GM18511 (cell line): ENCODE measurements around the gene CMC2.

ENCODE experiments used
- ATAC-seq: cut with Tn5 transposase; IDR thresholded peaks from one replicate; pipeline ENCODE4 v1.9.1; 2021; ENCODE audit warnings: mild to moderate bottlenecking, moderate library complexity; ENCODE audit not compliant: unreplicated experiment

The CMC2 gene

DNA sequence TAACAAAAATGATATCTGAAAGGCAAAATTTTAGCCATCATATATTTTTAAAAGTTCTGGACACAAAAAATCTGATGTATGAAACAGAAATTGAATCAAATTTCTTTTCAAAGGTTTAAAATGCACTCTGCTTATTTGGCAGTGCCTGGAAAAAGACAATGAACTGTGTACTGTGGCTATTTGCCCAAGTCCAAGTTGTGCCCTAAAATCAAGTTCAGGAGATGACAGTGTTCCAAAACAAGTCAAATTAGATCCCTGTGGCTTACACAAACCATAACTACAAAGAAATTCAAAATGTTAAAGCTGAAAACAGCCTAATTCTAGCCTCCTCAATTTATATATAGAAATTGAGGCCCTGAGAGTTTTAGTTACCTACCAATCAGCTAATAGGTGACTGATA lies 25.6 kb downstream of the CMC2 start:
- no peak for ATAC-seq

GRCh38 chr16:80976946-80977345 lies 29.7 kb downstream of the CMC2 start:
- no peak for ATAC-seq

GRCh38 chr16:80974649-80975376 lies 31.9 kb downstream of the CMC2 start:
- no peak for ATAC-seq

- ATAC-seq: no peak
Observed at GRCh38 chr16:80973991-80974390, 32.7 kb downstream of the CMC2 start.

DNA sequence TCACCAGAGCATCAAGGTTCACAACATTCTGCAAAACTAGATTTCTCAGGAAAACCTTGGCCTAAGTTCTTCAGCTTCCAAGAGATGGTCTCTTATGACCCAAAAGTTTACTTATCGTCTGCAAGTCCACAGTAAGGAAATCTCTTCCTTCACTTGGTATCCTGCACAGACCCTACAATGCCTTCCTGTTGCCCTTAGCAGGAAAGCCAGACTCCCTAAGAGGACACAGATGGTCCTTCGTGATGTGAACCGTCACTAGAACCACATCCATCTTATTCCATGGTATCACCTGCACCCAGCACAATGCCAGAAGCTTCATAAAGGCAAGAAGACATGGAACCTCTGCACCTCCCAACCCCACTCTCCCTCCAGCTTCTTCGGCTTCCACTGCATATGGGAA lies 34.1 kb downstream of the CMC2 start:
- ATAC-seq: no peak

- peak; percentile 84 for ATAC-seq
Observed at GRCh38 chr16:80971819-80972218, 34.9 kb downstream of the CMC2 start.

- no peak for ATAC-seq
Observed at GRCh38 chr16:80969114-80969484, 37.6 kb downstream of the CMC2 start.

GRCh38 chr16:80968386-80969113 lies 38.1 kb downstream of the CMC2 start:
- ATAC-seq: no peak

DNA sequence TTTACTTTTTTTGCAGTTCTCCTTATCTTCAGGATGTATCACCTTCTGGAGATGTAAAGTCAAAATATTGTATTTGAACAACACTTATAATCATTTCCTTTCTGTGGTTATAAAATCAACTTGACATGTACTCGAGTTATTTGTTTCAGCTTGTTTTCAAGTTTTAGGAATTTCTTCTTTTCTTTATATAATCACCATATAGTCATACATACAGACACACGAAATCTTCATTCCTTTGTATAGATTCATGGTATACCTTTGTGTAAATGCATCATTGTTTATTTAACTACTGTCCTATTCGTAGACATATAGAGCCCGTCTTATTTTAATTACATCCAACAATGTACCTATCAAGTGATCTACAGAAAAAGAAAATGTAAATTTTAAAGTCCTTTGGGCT lies 40.1 kb downstream of the CMC2 start:
- ATAC-seq: no peak

- no peak for ATAC-seq
Observed at GRCh38 chr16:80964351-80964750, 42.3 kb downstream of the CMC2 start.

DNA sequence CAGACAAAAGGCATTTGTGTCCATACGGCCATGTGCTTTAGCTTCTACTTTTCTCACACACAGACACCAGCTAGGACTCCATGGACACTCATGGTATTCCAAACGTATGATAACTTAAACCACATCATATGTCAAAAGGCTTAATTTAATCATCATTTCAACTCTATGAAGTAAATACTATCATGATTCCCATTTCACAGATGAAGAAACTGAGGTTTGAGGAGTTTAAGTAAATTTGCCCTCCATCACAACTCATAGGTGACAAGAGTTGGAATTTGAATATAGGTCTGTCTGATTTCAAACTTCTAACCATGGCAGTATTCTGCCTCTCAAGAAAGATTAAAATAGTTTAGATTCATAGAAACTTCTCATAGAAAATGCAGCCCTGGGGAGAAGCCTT lies 43.8 kb downstream of the CMC2 start:
- ATAC-seq: no peak

DNA sequence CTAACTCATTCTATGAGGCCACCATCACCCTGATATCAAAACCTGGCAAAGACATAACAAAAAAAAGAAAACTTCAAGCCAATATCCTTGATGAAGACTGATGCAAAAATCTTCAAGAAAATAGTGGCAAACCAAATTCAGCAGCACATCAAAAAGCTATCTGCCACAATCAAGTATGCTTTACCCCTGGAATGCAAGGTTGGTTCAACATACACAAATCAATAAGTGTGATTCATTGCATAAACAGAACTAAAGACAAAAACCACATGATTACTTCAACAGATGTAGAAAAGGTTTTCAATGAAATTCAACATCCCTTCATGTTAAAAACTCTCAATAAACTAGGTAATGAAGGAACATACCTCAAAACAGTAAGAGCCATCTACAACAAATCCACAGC lies 48.4 kb downstream of the CMC2 start:
- ATAC-seq: no peak

DNA sequence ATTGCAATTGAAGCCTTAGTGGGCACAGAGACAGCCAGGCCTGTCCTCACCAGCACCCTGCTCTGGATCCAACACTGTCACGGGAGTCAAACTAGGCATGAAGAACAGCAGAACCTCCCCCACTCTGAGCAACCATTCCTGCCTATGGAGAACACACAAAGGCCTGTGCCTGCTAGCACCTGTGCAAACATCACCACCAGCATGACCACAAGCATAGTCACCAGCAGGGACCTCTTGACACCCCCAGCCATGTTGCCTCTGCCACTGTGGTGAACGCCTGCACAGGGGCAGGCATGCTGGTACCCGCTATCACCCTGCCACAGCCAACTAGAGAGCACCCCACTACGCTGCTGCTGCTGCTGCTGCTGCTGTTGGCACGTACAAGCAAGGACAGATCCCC lies 51.7 kb downstream of the CMC2 start:
- no peak for ATAC-seq

DNA sequence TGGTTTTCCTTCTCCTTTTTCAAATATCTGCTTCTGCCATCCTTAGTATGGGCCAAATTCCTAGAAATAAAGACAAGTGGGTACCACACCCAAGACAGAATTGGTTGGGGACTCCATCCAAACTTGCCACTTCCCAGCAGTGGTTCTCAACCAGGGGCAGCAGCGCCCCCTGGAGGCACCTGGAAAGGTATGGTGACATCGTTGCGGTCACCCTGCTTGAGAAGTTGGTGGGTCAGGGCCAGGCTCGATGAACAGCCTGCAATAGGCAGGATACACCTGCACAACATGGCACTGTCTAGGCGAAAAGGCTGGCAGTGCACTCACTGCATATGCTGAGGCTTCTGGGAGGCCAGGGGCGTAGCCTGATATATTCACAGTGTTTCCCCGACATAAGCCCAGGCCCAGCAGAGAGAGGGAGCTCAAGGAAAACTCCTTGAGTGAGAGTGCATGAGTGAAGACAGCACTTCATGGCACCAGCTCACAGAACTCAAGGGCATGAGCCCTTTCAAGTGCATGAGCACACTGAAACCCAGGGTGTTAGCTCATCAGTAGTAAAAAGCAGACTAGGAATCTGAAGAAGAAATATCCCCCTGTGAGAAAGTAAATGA lies 57.7 kb downstream of the CMC2 start:
- ATAC-seq: peak; percentile 71

- no peak for ATAC-seq
Observed at GRCh38 chr16:80947708-80948625, 58.7 kb downstream of the CMC2 start.

DNA sequence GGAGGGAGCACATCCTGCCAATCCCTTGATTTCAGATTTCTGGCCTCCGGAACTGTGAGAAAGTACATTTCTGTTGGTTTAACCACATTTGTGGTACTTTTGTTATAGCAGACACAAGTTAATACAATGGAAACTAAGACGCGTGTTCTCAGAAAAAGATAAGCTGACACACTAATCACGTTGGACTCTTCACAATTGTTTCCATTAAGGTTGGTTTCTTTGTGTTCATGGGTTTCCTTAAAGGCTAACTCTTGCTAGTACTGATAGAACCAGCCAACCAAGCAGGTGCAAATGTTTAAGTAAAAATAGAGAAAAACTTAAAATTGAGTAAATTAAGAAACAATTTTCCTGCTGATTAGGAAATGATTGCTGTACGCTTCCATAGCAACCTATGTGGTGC lies 59.4 kb downstream of the CMC2 start:
- ATAC-seq: no peak

- ATAC-seq: no peak
Observed at GRCh38 chr16:80946481-80946880, 60.2 kb downstream of the CMC2 start.

DNA sequence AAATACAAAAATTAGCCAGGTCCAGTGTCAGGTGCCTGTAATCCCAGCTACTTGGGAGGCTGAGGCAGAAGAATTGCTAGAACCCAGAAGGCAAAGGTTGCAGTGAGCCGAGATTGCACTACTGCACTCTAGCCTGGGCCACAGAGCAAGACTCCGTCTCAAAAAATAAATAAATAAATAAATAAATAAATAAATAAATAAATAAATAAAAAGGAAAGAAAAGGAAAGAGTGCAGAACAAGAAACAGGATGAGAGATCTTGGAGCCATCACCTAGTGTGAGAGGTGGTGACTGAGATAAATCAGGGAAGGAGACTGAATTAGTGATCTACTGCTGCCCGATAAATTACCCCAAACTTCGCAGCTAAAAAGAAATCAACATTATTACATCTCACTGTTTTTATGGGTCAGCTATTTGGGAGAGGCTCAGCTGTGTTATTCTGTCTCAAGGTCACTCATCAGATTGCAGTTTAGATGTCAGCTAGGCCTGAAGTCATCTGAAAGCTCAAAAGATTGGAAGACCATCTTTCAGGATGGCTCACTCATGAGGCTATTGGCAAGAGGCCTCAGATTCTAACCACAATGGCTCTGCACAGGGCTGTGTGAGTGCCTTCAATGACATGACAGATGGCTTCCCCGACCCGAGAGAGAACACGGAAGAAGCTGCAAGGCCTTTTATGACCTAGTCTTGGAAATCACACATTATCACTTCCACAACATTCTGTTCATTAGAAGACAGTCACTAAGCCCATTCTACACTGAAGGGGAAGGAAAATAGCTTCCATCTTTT lies 66.4 kb downstream of the CMC2 start:
- ATAC-seq: no peak

- ATAC-seq: no peak
Observed at GRCh38 chr16:80938879-80939260, 67.8 kb downstream of the CMC2 start.
